ENCODE measurements around the gene PTPRZ1.

Gene PTPRZ1

DNA sequence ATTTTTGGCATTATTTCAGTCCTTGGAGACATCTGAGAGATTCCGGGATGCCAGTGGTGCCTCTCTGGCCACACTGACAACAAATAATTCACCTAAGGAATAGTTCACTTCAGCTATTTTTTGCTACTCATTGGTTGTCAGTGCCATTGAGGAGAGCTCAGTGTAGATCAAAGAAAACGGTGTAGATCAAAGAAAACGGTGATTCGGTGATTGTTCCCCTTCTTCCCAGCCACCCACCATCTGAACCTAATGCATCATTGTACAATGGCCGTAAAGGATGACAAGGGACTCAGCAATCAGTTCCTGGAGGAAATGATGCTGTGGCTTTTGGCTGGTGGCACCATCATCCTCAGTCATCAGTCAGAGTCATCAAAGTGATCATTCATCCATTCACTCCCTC lies 80.6 kb downstream of the PTPRZ1 start:
- H3K27ac ChIP-seq (ENCODE audit: low read depth, low read length) = no peak overlapping the region

DNA sequence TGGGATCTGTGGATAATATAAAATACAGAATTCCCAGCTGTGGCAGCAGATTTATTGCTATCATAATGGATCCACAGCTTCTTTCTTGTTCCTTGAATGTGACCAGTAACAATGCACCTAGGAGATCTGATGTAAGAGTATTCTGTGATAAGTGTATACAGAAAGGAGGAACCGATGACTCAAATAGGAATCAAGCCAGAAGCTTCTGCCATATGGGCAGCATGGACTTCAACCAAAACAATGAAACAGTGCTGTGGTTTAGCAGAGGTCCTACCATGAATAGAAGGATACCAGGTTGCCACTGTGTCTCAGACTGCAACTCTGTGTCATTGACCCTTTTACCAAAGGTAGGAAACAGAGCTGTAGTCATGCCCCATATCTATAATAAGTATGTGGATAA lies 81.8 kb downstream of the PTPRZ1 start:
- Histone ChIP-seq H3K9ac (ENCODE audit: low read depth, low read length) (no peak overlapping the region), H3K4me1 (ENCODE audit: control insufficient read depth, insufficient read depth, low read length) (peaks cover 44% of the 10 kb centered on the region), H3K9me3 (ENCODE audit: control insufficient read depth, insufficient read depth, low read length) (no peaks in the 10 kb centered on the region), H3K27me3 (ENCODE audit: control insufficient read depth, insufficient read depth, low read length) (no peaks in the 10 kb centered on the region), H3K4me3 (ENCODE audit: low read depth, low read length) (no peak overlapping the region), H3K27ac (ENCODE audit: low read depth, low read length) (no peak overlapping the region), H3K36me3 (ENCODE audit: control insufficient read depth, insufficient read depth, low read length) (no peaks in the 10 kb centered on the region)

More for the DNA sequence above, 80.6 kb downstream of the PTPRZ1 start:
- Histone ChIP-seq H3K36me3 (ENCODE audit: control insufficient read depth, insufficient read depth, low read length) (no peaks in the 10 kb centered on the region; the same call in 1 of the 2 replicates), H3K4me3 (ENCODE audit: low read depth, low read length) (no peak overlapping the region), H3K9ac (ENCODE audit: low read depth, low read length) (no peak overlapping the region), H3K4me1 (ENCODE audit: control insufficient read depth, insufficient read depth, low read length) (peaks cover 44% of the 10 kb centered on the region), H3K27me3 (ENCODE audit: control insufficient read depth, insufficient read depth, low read length) (no peaks in the 10 kb centered on the region), H3K9me3 (ENCODE audit: control insufficient read depth, insufficient read depth, low read length) (no peaks in the 10 kb centered on the region)

DNA sequence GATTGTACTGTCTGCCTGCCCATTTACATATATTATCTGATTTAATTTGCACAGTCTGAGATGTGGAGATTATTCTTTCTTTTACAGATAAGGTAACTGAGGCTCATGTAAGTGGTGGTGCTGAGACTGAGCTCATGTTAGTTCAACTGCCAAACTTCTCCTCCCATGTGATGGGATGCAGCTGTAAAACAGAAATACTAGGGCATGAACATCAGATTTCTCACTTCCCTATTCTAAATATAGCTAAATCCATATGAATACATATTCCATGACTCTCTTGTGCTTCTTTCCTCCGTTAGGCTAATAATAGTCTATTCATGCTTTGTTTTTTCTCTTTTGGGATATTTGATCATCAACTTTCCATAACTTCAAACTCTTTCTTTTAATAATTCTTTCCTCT lies 84.7 kb downstream of the PTPRZ1 start:
- Histone ChIP-seq H3K36me3 (ENCODE audit: control insufficient read depth, insufficient read depth, low read length) (no peaks in the 10 kb centered on the region), H3K4me3 (ENCODE audit: low read depth, low read length) (no peak overlapping the region), H3K9me3 (ENCODE audit: control insufficient read depth, insufficient read depth, low read length) (no peaks in the 10 kb centered on the region), H3K4me1 (ENCODE audit: control insufficient read depth, insufficient read depth, low read length) (peaks cover 46% of the 10 kb centered on the region), H3K27ac (ENCODE audit: low read depth, low read length) (no peak overlapping the region), H3K27me3 (ENCODE audit: control insufficient read depth, insufficient read depth, low read length) (no peaks in the 10 kb centered on the region), H3K9ac (ENCODE audit: low read depth, low read length) (no peak overlapping the region)

DNA sequence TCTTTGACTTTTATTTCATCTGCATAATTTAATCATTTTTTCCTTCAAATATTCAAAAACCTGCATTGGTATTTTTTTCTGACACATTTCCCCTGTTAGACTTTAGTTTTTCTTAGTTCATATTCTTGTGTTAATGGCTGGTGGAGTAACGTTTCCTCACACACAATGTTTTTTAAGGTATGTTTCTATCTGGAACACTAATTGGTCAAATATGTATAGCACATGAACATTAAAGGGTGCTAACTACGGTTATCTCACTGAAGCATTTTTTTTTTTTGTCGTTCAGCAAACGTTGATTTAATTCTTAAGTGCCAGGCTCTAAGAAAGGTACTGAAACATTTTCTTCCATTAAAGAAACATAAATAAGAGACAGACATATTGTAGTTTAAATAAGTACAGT lies 87.7 kb downstream of the PTPRZ1 start:
- Histone ChIP-seq H3K36me3 (ENCODE audit: control insufficient read depth, insufficient read depth, low read length) (no peaks in the 10 kb centered on the region), H3K9me3 (ENCODE audit: control insufficient read depth, insufficient read depth, low read length) (no peaks in the 10 kb centered on the region), H3K9ac (ENCODE audit: low read depth, low read length) (no peak overlapping the region), H3K4me1 (ENCODE audit: control insufficient read depth, insufficient read depth, low read length) (peaks cover 37% of the 10 kb centered on the region), H3K4me3 (ENCODE audit: low read depth, low read length) (no peak overlapping the region), H3K27me3 (ENCODE audit: control insufficient read depth, insufficient read depth, low read length) (no peaks in the 10 kb centered on the region), H3K27ac (ENCODE audit: low read depth, low read length) (peak overlapping the region; percentile 52)

DNA sequence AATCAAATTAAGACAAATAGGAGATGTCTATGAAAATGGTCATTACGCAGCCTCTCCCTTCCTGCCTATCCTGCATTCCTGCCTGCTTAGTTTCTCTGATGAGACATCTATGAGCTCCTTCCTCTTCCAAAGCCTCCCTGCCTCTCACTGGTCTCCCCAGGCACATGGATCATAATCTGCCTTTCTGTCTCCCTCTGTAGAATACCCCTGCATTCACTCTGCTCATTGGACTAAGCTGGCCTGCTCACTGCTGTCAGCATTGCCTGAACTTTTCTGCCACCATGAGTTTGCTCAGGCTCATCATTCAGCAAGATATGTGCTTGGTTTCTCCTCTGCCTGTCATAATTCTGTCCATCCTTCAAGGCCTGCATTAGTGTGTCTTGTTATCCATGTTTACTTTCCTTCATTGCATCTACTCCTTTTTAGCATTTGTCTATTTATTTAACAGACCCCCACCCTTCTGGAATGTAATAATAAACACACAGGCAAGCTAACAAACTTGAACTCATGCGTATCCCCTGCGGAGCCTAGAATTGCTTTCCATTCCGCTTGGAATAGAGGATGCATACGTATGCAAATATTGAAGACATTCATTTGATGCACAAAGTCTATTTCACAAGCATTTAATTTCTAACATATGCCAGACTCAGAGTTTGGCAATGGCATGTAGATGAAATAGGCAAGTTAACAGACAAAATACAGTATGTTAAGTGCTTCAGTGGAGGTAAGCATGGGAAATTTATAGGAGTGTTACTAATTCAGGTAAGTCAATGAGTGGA lies 88.3 kb downstream of the PTPRZ1 start:
- H3K36me3 ChIP-seq (ENCODE audit: control insufficient read depth, insufficient read depth, low read length) = no peaks in the 10 kb centered on the region
- no peaks in the 10 kb centered on the region for H3K27me3 ChIP-seq (ENCODE audit: control insufficient read depth, insufficient read depth, low read length)
- no peak overlapping the region for H3K9ac ChIP-seq (ENCODE audit: low read depth, low read length)
- peaks cover 40% of the 10 kb centered on the region for H3K4me1 ChIP-seq (ENCODE audit: control insufficient read depth, insufficient read depth, low read length)
- no peaks in the 10 kb centered on the region for H3K9me3 ChIP-seq (ENCODE audit: control insufficient read depth, insufficient read depth, low read length)
- H3K27ac ChIP-seq (ENCODE audit: low read depth, low read length) = peak overlapping the region; percentile 52
- H3K4me3 ChIP-seq (ENCODE audit: low read depth, low read length) = no peak overlapping the region

DNA sequence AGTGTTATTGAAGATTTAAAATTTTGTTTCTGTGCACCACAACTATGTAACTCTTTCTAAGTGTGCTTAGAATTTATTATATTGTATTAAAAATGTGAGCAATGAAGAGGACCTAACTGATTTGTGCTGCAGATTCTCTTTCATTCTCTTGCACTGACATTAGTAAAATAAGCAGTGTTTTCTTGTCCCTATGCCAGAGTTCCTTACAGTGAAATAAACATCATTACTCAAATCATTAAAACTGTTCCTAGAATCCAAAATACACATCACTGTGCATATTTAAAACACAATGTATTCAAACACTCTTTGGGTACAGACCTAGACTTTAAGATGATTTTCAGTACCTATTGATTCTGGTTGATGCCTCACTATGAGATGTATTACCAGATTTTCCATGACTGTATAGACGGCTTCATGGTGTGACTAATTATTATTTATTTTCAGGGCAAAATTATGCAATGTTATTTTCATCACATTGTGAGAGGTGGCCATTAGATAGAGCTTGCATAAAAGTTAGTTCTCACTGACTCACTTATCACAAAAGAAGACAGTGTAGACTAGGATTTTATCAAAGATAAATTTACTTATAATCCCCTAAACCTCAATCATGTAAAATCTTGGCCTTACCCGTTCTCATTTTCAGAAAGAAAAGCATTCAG lies 93.4 kb downstream of the PTPRZ1 start:
- H3K4me3 ChIP-seq (ENCODE audit: low read depth, low read length) = no peak overlapping the region
- H3K9me3 ChIP-seq (ENCODE audit: control insufficient read depth, insufficient read depth, low read length) = 0 out of 2 replicates have a peak, but pooled peaks cover 3% of the 10 kb centered on the region
- peaks cover 42% of the 10 kb centered on the region for H3K4me1 ChIP-seq (ENCODE audit: control insufficient read depth, insufficient read depth, low read length)
- H3K27me3 ChIP-seq (ENCODE audit: control insufficient read depth, insufficient read depth, low read length) = no peaks in the 10 kb centered on the region
- peaks cover 6% of the 10 kb centered on the region for H3K36me3 ChIP-seq (ENCODE audit: control insufficient read depth, insufficient read depth, low read length)
- H3K9ac ChIP-seq (ENCODE audit: low read depth, low read length) = no peak overlapping the region
- peak overlapping the region; percentile 16 for H3K27ac ChIP-seq (ENCODE audit: low read depth, low read length)

DNA sequence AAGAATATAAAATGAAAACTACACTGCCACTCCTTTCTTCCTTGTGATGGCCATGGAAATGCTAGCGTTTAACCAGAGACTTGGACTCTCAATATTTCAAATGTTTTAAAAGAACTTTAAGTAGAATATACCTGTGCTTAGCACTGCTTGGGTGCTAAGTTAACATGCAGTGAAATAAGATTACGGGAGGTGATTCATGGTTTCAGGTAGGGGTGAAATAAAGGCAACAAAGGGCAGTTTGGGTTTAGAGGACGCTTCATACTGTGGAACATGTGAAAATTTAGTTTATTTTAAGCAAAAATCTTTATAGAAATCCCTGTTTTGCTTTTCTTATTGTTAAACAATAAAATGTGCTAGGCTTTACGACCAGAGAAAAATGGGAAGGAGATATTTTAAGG lies 94.0 kb downstream of the PTPRZ1 start:
- no peak overlapping the region for H3K4me3 ChIP-seq (ENCODE audit: low read depth, low read length)
- 0 out of 2 replicates have a peak, but pooled peaks cover 3% of the 10 kb centered on the region for H3K9me3 ChIP-seq (ENCODE audit: control insufficient read depth, insufficient read depth, low read length)
- H3K4me1 ChIP-seq (ENCODE audit: control insufficient read depth, insufficient read depth, low read length) = peaks cover 38% of the 10 kb centered on the region
- H3K9ac ChIP-seq (ENCODE audit: low read depth, low read length) = no peak overlapping the region
- H3K36me3 ChIP-seq (ENCODE audit: control insufficient read depth, insufficient read depth, low read length) = peaks cover 6% of the 10 kb centered on the region
- no peaks in the 10 kb centered on the region for H3K27me3 ChIP-seq (ENCODE audit: control insufficient read depth, insufficient read depth, low read length)
- peak overlapping the region; percentile 16 for H3K27ac ChIP-seq (ENCODE audit: low read depth, low read length)

DNA sequence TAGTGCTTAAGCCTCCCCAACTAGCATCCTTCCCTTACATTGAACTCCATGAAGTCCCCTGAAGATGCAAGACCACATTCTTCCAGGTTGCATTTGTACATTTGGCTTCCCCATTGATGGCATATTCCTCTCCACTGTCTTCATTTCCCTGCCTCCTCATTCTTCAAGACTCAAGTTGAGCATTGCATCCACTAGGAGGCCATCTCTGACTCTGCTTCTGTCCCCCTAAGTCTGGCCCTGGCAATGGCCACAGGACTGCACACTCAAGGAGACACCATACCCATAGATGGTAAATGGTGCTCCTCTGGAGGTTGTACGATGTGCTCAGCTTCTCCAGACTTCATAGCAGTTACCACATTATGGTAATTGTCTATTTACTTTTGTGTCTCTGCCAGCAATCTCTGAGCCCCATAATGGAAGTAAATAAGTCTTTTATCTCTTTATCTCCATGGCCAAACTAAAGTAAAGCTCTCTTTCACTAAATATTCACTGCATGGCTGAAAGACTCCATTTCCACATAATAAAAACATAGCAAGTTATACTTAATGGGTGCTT lies 112.6 kb downstream of the PTPRZ1 start:
- Histone ChIP-seq H3K27ac (ENCODE audit: low read depth, low read length) (no peak overlapping the region), H3K9me3 (ENCODE audit: control insufficient read depth, insufficient read depth, low read length) (no peaks in the 10 kb centered on the region), H3K9ac (ENCODE audit: low read depth, low read length) (no peak overlapping the region), H3K4me3 (ENCODE audit: low read depth, low read length) (no peak overlapping the region), H3K27me3 (ENCODE audit: control insufficient read depth, insufficient read depth, low read length) (no peaks in the 10 kb centered on the region), H3K36me3 (ENCODE audit: control insufficient read depth, insufficient read depth, low read length) (peaks cover 78% of the 10 kb centered on the region), H3K4me1 (ENCODE audit: control insufficient read depth, insufficient read depth, low read length) (no peaks in the 10 kb centered on the region)

DNA sequence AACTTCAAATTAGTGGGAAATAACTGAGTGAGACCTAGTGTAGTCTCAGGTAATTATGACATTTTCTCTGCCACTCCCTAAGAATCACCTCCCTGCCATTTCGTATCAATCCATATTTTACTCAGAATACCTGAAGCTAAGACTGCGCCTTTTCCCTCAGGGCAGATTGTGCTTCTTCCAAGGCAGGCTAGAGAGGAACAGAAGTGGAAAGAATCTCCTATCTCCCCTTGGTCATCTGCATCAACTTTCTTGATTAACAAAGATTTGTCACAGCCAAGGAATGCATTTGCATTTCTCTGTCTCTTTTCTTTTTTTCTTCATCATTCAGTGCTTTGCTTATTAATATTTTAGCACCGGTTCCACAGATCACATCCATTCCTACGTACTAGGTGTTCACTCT lies 119.1 kb downstream of the PTPRZ1 start:
- Histone ChIP-seq H3K27me3 (ENCODE audit: control insufficient read depth, insufficient read depth, low read length) (no peaks in the 10 kb centered on the region), H3K4me1 (ENCODE audit: control insufficient read depth, insufficient read depth, low read length) (0 out of 2 replicates have a peak, but pooled peaks cover 3% of the 10 kb centered on the region), H3K9ac (ENCODE audit: low read depth, low read length) (no peak overlapping the region), H3K36me3 (ENCODE audit: control insufficient read depth, insufficient read depth, low read length) (peaks cover 48% of the 10 kb centered on the region), H3K27ac (ENCODE audit: low read depth, low read length) (no peak overlapping the region), H3K9me3 (ENCODE audit: control insufficient read depth, insufficient read depth, low read length) (no peaks in the 10 kb centered on the region), H3K4me3 (ENCODE audit: low read depth, low read length) (no peak overlapping the region)

DNA sequence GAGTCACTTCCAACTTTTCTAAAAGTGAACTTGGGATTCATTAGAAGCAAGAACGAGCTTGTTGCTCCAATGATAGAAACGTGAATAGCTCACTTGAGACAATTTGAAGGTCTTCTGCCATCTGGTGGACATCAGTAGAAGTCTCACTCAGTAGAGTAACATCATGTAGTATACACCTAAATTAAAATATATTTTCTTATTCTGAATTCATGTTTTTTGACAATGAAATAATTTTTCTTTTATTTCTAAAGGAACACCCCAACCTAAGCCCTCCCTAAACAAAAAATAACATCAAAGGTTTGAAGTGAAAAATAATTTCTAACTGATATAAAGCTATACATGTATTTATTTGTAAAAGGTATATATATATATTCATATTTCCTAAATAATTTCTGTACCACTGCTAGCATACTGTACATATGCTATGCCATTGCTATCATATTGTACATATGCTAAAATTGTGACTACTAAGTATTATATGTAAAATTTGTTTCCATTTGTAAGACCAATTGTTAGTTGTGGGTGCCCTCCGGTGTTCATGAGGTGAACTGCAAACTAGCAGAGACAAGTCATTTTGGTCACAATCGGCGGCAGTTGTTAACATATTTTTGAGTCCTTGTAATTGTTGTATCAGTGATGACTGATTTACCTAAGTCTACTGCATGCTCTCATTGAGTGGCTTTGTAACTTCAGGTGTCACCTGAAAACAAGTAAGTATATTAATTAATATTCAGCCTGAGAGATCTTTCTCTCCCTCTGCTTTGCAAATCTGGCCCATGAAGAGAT lies 121.9 kb downstream of the PTPRZ1 start:
- Histone ChIP-seq H3K4me3 (ENCODE audit: low read depth, low read length) (no peak overlapping the region), H3K27ac (ENCODE audit: low read depth, low read length) (no peak overlapping the region), H3K9me3 (ENCODE audit: control insufficient read depth, insufficient read depth, low read length) (no peaks in the 10 kb centered on the region), H3K4me1 (ENCODE audit: control insufficient read depth, insufficient read depth, low read length) (0 out of 2 replicates have a peak, but pooled peaks cover 3% of the 10 kb centered on the region), H3K27me3 (ENCODE audit: control insufficient read depth, insufficient read depth, low read length) (no peaks in the 10 kb centered on the region), H3K36me3 (ENCODE audit: control insufficient read depth, insufficient read depth, low read length) (peaks cover 54% of the 10 kb centered on the region), H3K9ac (ENCODE audit: low read depth, low read length) (no peak overlapping the region)

Measured in HUES48 (cell line).